GM11168 (cell line): ENCODE results near the gene NDUFAF8.

ENCODE experiments used
- in situ Hi-C: fragments of 300-500 bp; cut with MboI; formaldehyde crosslinking; loops from one replicate; pipeline ENCODE4 v1.12.0; 2022; ENCODE audit warnings: low sequenced_read_pairs; ENCODE audit not compliant: unreplicated experiment

The NDUFAF8 gene

GRCh38 chr17:81238815-81239713 is at the start of gene NDUFAF8, which contains the start of gene TEPSIN:
TSS of gene NDUFAF8 (plus strand) at chr17:81239318. CDS start at chr17:81239364, 46 bp downstream.
TSS of gene TEPSIN (minus strand) at chr17:81239055. CDS start at chr17:81239033, 22 bp downstream.
- in situ Hi-C loops = no loop called here

GRCh38 chr17:81189670-81190530 is 49.2 kb upstream of the NDUFAF8 start:
- in situ Hi-C loops = no loop called here

- in situ Hi-C loops = no loop called here
These were observed 48.5 kb upstream of the NDUFAF8 start for GRCh38 chr17:81190591-81190990.

GRCh38 chr17:81191116-81191515 is 48.0 kb upstream of the NDUFAF8 start:
- in situ Hi-C loops = no loop called here

- in situ Hi-C loops = no loop called here
These were observed 47.5 kb upstream of the NDUFAF8 start for GRCh38 chr17:81191646-81192045.

GRCh38 chr17:81192386-81193050 is 46.6 kb upstream of the NDUFAF8 start:
- in situ Hi-C loops = no loop called here

- in situ Hi-C loops = no loop called here
These were observed 46.1 kb upstream of the NDUFAF8 start for GRCh38 chr17:81193051-81193410.

- in situ Hi-C loops = no loop called here
These were observed 45.5 kb upstream of the NDUFAF8 start for GRCh38 chr17:81193470-81194224.

GRCh38 chr17:81194225-81194760 is 44.8 kb upstream of the NDUFAF8 start:
- in situ Hi-C loops = no loop called here

- in situ Hi-C loops = no loop called here
These were observed 43.9 kb upstream of the NDUFAF8 start for GRCh38 chr17:81194941-81195901.

GRCh38 chr17:81195941-81196495 is 43.1 kb upstream of the NDUFAF8 start:
- in situ Hi-C loops = no loop called here

GRCh38 chr17:81196505-81197408 is 42.4 kb upstream of the NDUFAF8 start:
- in situ Hi-C loops = no loop called here

- in situ Hi-C loops = no loop called here
These were observed 41.7 kb upstream of the NDUFAF8 start for GRCh38 chr17:81197409-81197795.

GRCh38 chr17:81197831-81198490 is 41.2 kb upstream of the NDUFAF8 start:
- in situ Hi-C loops = no loop called here

GRCh38 chr17:81198826-81199481 is 40.2 kb upstream of the NDUFAF8 start:
- in situ Hi-C loops = no loop called here

GRCh38 chr17:81199482-81199830 is 39.7 kb upstream of the NDUFAF8 start:
- in situ Hi-C loops = no loop called here
